GM18907 (cell line): ENCODE measurements around the gene BMP6.

ENCODE experiments used
- ATAC-seq: cut with Tn5 transposase; IDR thresholded peaks from one replicate; pipeline ENCODE4 v1.9.1; 2021; ENCODE audit warnings: mild to moderate bottlenecking, moderate library complexity; ENCODE audit not compliant: unreplicated experiment

Gene BMP6

DNA sequence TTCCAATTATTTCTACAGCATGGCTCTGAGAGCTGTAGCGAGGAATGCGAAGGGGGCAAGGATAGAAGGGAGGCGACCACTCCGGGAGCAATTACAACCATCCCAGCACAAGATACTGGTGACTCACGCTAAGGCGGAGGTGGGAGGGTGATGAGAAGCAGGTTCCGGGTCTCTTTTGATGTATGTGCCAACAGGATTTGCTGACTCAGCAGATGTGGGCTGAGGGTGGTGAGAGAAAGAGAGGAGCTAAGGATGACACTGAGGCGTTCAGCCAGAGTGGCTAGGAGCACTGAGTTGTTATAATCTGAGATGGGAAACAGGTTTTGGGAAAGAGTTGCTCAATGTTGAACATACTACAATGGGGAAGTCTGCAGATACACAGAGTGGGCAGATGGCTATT, 194.0 kb downstream of the BMP6 start:
- no peak for ATAC-seq

GRCh38 chr6:7920425-7920824, 194.5 kb downstream of the BMP6 start:
- ATAC-seq: no peak

- no peak for ATAC-seq
Measured at GRCh38 chr6:7921046-7921445, 195.1 kb downstream of the BMP6 start.

DNA sequence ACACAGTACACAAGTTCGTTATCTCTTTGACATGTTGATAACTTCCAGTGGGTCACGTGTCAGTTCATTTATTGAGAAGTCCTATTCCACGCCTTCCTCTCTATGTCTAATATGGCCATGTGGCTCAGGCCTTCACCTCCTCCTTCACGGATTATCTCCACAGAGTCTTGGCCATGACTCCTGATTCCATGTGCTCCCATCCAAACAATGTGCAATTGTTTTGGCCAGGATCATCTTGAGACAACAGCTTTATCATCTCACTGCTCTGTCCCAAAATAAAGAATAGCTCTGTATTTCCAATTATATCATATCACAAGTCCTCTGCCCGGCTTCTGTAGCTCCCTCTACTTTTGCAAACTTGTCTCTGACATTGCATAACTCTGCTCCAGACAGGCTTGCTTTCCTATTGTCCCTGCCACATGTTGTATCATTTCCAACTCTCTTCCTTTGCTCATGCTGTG, 195.8 kb downstream of the BMP6 start:
- no peak for ATAC-seq

DNA sequence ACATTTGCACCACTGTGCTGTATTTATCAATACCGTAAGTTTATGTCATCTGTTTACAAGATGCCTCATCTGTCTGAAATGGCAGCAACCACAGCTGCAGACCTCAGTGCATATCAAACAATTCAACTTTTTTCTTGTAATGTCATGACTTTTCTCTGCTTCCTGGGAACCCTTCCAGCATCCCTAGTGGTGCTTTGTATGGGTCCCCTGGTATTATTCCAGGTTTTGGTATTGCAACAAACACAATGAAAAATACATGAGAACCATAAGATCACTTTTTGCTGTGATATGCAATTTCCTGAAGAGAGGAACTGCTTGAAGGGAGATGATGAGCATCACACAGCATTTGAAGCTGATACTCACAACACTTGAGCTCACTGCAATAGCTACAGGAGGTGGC, 196.7 kb downstream of the BMP6 start:
- ATAC-seq: no peak

GRCh38 chr6:7924867-7925266, 199.0 kb downstream of the BMP6 start:
- no peak for ATAC-seq
